Right renal pelvis (tissue), 4 donors: ENCODE results near the gene NCR1. TPM values are rescaled to one million over a fixed set of nuclear protein-coding genes. Genes with fewer than 3 reads are reported as not detected.
A peak's percentile ranks its signal among the peaks of the same experiment; 100 is the strongest.
"Not testable (repeated sequence)": the region's sequence is repeated elsewhere in the genome, so short reads cannot be mapped to it uniquely, and the experiment has no call there.

Experiments
- DNase-seq, 4 donors: peaks; one replicate each; pipeline ENCODE4 v3.0.0-alpha.2; 2013; ENCODE audit warnings: low read depth in 4 of 4, low spot score in 3 of 4, missing footprints in 1 of 4
- polyA plus RNA-seq, 4 donors: library from polyadenylated mRNA; unstranded; fragments of 120-200 nt; gene quantifications; one replicate each; pipeline ENCODE4 v1.2.1, GENCODE V29; 2013; ENCODE audit not compliant: insufficient read length in 4 of 4

NCR1 gene, protein sequence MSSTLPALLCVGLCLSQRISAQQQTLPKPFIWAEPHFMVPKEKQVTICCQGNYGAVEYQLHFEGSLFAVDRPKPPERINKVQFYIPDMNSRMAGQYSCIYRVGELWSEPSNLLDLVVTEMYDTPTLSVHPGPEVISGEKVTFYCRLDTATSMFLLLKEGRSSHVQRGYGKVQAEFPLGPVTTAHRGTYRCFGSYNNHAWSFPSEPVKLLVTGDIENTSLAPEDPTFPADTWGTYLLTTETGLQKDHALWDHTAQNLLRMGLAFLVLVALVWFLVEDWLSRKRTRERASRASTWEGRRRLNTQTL
- polyA plus RNA-seq: under 1 TPM in 2 of 4 donors, not detected in 2; 0.10 to 0.22 TPM

GRCh38 chr19:54905803-54906511 lies at the start of gene NCR1:
TSS of gene NCR1 (plus strand) at chr19:54906148. CDS start at chr19:54906188, 40 bp downstream.
- DNase-seq: peak in 1 of 4 donors; percentile 1

DNA sequence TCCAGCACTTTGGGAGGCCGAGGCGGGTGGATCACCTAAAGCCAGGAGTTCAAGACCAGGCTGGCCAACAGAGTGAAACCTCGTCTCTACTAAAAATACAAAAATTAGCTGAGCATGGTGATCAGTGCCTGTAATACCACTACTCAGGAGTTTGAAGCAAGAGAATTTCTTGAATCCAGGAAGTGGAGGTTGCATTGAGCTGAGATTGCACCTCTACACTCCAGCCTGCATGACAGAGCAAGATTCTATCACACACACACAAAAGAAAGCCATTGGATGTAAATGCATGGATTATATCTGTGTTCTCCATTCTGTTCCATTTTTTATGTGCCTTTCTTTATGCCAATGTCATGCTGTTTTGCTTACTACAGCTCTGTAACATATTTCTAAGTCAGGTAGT lies 47.5 kb upstream of the NCR1 start:
- DNase-seq: not testable (repeated sequence)

GRCh38 chr19:54859421-54859820 lies 46.5 kb upstream of the NCR1 start:
- not testable (repeated sequence) for DNase-seq

GRCh38 chr19:54863459-54863858 lies 42.5 kb upstream of the NCR1 start:
- DNase-seq: not testable (repeated sequence)

DNA sequence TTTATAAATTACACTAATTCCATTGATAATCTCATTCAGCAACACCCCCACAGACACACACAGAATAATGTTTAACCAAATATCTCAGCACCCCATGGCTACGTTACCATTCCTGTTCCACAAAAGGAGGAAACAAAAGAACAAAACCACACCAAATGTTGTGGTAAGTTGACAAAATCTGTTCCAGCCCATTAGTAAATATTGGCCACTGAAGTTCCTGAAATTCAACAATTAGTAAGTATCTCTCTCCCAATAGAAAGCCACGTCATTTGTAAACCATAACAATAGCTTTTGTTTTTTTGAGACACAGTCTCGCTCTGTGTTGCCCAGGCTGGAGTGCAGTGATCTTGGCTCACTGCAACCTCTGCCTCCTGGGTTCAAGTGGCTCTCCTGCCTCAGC lies 34.3 kb upstream of the NCR1 start:
- DNase-seq: no peak

DNA sequence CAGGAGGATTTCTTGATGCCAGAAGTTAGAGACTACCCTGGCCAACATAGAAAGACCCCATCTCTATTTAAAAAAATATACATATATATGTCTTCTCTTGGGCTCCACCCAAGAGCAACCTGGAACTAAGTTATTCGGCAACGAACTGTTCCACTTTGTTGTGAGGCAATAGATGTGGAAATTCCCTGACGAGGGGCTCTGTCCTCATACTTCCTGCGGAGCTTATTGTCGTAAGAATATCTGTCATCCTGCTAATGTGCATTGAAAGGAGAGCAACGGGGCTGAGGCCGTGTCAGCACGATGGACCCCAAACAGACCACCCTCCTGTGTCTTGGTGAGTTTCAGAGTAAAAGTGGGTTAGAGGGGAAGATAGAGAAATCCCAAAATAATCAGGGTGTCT lies 32.0 kb upstream of the NCR1 start, which contains the start of gene FCAR:
Gene FCAR, plus strand, starts transcription at position 246 of the 400 bp plus-strand sequence. Its CDS starts 55 bp downstream, at position 301.
- no peak for DNase-seq

DNA sequence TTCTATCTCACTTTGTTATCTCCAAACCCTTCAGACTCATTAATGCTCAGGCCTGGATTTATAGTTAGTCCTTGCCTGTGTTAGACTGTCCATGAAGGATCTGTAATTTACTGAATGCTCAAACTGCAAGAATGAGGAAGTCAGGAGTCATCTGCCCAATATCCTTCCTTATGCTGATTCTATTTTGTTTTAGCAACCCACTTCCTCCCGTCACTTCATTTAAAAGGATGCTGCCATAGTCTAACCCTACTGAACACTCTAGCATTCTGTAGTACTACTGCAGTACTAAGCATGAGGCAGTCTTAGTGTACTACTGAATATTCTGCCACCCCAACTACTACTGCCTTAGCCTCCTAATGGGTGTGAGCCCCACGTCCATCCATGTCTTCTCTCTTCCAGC lies 30.4 kb upstream of the NCR1 start:
- no peak for DNase-seq

- DNase-seq: no peak
Measured at GRCh38 chr19:54877471-54877870, 28.5 kb upstream of the NCR1 start.

DNA sequence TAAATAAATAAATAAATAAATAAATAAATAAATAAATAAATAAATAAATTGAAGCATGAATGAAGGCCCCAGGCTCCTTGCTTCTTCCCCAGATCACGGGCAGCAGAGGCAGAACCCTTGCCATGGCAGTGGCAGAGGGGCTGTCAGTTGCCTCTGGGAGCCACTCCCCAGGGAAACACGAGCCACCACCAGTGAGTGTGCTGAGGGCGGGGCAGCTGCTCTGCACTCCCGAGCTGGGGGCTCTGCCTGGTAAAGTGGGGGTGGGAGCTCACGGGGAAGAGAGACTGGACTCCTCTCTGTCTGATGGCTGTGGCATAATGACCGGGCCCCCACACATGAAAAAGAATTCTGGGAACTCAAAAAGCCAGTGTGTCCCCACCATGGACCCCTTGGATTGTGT lies 24.1 kb upstream of the NCR1 start:
- DNase-seq: no peak

DNA sequence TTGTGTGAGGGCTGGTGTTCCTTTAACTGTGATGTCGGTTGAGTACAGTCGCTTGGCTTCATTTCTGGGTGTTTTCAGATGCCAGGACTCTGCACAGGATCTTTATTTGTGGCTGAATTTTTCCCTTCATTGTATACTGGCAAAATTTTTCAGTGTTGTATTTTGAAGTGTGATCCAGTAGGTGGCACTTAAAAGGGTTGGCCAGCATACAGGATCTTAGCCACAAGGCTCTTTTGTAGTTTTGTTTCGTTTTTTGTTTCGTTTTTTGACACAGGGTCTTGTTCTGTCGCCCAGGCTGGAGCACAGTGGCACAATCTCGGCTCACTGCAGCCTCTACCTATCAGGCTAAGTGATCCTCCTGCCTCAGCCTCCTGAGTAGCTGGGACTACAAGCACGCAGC lies 23.2 kb upstream of the NCR1 start:
- DNase-seq: no peak

GRCh38 chr19:54883228-54883627 lies 22.7 kb upstream of the NCR1 start:
- DNase-seq: no peak

GRCh38 chr19:54888239-54888638 lies 17.7 kb upstream of the NCR1 start:
- no peak for DNase-seq

- no peak for DNase-seq
Measured at GRCh38 chr19:54889566-54889965, 16.4 kb upstream of the NCR1 start.

DNA sequence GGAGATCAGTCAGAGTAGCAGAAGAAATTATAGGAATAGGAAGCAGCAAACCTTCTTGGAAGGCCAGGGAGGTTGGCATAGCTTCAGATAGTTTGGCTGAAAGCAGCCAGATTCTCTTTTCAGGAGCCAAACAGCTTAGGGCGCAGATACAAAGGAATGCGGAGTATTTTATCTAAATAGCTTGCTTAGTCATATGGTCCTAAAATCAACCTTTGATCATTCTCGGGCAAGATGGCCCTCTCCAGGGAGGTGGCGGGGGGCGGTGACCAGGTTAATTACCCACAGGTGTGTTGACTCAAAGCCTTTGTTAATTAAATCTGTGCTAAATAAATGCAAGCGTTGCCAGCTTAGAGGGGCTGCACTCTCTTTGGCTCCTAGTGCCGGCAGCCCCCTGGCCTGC lies 12.5 kb upstream of the NCR1 start:
- DNase-seq: no peak

DNA sequence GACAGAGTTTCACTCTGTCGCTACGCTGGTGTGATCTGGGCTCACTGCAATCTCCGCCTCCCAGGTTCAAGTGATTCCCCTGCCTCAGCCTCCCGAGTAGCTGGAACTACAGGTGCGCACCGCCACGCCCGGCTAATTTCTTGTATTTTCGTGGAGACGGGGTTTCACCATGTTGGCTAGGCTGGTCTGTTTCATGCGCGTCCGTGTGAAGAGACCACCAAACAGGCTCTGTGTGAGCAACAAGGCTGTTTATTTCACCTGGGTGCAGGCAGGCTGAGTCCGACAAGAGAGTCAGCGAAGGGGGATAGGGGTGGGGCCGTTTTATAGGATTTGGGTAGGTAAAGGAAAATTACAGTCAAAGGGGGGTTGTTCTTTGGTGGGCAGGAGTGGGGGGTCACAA lies 11.8 kb upstream of the NCR1 start:
- DNase-seq: not testable (repeated sequence)

- DNase-seq: no peak
Measured at GRCh38 chr19:54896036-54896435, 9.9 kb upstream of the NCR1 start.

- not testable (repeated sequence) for DNase-seq
Measured at GRCh38 chr19:54898685-54899084, 7.3 kb upstream of the NCR1 start.

GRCh38 chr19:54899646-54900045 lies 6.3 kb upstream of the NCR1 start:
- not testable (repeated sequence) for DNase-seq

DNA sequence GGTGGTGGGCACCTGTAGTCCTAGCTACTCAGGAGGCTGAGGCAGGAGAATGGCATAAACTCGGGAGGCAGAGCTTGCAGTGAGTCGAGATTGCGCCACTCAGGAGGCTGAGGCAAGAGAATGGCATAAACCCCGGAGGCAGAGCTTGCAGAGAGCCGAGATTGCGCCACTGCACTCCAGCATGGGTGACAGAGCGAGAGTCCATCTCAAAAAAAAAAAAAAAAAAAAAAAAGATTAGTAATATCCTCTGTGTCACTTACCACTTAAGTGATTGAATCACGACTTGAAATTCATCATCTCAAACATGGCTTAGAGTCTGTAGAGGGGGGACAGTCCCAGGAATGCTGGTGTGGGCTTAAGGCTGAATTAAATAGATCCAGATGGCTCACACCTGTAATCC lies 4.8 kb upstream of the NCR1 start:
- DNase-seq: not testable (repeated sequence)

DNA sequence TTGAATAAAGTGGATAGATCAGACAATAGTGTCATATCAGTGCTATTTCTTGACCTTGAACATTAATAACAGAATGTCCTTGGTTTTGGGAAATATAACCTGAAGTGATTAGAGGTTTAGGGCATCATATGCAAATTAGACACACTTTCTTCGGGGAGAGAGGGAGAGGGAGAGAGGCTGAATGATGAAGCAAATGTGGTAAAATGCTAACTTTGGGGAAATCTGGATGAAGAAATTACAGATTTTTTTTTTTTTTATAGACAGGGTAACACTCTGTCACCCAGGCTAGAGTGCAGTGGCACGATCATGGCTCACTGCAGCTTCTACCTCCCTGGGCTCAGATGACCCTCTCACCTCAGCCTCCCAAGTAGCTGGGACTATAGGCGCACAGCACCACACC lies 3.9 kb upstream of the NCR1 start:
- DNase-seq: no peak

DNA sequence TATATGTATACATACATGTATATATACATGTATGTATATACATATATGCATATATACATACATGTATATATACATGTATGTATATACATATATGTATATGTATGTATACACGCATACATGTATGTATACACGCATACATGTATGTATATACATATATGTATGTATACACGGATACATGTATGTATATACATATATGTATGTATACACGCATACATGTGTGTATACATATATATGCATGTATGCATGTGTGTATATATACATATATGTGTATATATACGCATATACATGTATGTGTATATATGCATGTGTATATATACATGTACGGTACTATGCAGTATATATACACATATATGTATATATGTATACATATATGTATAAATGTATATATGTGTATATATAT lies 2.6 kb upstream of the NCR1 start:
- DNase-seq: no peak

DNA sequence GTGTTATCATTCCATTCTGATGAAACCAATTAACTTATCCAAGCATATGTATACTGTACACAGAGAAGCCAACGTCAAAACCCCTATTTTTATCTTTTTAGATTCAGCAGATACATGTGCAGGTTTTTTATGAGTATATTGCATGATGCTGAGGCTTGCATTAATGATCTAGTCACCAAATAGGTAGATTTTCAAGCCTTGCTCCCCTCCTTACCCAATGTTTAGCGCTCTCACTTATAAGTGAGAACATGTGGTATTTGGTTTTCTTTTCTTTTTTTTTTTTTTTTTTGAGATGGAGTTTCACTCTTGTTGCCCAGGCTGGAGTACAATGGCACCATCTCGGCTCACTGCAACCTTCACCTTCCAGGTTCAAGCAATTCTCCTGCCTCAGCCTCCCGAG lies 1.7 kb upstream of the NCR1 start:
- DNase-seq: not testable (repeated sequence)
